Measurements from ENCODE around the gene PIGM. TPM values are rescaled to one million over a fixed set of nuclear protein-coding genes. Genes with fewer than 3 reads are reported as not detected.

PIGM gene
- 0.94 and 1.4 TPM in 2 replicates for total RNA-seq

DNA sequence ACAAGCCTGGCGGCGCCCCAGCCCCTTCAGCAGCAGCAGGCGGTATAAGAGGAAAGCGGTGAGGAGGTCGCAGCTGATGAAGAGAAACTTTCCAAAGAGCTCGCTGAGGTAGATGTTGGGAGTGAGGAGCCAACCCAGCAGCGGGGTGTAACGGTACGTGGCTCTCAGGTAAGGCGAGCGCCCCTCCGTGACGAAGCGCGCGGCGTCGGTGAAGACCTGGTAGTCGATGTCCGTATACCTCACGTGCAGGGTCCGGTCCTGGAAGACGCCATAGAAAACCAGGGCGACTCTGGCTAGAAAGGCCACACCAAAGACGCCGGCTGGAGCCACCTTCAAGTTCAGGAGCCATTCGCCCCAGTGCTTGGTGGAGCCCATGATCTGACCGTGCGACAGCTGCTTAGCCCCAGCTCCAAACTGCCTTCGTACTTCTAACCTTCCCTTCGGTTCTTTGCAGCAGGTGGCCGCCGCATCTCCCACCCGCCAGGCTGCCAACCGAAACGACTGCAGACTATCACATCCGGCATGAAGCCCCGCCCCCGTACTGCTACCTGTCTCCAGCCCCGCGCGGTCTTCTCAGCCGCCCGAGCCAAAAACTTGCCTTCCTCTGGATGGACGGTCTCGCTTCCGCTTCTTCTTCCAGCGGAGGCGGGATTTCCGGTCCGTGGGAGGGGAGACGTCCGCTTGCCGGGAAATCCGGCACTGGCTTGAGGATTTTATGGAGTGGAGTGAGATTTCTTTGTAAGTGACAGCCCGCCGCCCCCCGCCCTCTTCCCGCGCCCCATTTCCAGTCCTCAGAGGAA is at the start of gene PIGM:
PIGM (minus strand) TSS at position 626 of the 800 bp plus-strand sequence; CDS start at position 375, 251 bp downstream.

DNA sequence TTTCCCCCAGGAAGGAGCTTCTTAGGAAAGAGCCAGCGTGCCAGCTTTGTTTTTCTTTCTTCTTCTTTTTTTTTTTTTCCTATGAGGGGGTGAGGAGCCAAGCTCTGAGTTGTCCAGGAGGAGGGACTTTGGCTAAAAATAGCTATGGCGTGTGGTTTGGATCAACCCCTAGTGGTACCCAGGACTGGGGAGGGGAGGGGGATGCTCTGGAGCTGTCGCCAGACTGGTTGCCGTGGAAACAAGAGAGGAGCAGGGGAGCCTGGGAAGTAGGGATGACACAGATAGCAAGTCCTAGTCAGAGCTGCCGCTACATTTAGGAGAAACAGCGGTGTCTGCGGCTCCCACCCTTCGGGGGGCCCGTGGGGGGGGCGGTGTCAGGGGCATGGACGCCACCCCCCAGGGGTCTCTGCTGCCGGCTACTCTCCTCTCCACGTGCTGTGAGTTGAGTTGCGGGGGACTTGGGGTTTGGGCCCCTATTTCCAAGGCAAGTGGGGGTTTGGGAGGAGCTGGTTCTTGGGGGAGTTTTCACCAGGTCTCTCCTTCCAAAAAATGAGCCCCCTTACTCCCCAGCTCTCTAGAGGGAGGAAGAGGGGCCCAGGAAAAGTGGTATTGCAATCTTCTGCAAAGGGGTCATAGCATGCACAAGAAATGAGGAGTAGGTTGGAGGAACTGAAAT is 49.6 kb upstream of the PIGM start, which contains the start of gene KCNJ9:
KCNJ9 (plus strand) TSS at position 278 of the 676 bp plus-strand sequence. CDS start 2,493 bp downstream, outside the sequence.

DNA sequence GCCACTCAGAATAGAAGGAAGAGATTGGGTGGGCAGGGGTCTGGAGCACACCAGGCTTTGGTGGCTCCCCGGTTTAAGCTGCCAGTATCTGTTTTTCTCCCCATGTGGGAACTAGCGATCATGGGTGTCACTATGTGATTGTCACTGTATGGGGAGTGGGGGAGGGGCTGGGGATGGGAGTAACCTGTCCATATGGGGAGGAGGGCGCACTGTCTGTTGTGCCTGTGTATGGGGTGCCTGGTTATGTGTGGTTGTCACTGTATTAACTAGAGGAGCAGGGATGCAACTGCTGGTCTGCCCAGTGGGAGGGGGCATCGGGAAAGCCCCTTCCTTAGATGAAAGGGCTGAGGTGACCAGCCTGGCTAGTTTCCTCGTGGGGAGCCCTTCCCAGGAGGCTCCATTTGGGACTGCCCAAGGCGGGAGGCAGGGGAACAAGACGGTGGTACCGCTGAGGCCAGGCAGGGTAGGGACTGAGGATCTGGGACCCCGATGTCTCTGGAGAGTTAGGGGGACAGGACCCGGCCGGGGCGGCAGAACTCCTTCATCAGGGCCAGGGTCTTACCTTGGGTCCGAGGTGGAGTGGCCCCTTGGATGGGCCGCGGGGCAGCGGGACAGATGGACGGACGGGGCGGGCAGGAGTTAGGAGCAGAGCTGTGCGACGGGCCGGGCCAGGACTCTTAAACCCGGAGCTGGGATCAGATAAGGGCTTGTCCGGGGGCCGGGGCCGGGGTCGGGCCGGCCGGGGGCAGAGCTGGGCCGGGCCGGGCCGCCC is 37.9 kb upstream of the PIGM start, which contains the start of gene KCNJ10:
KCNJ10 (minus strand) TSS at position 701 of the 772 bp plus-strand sequence. CDS start 27,628 bp downstream, outside the sequence.

Other genes starting within 250 kb of the PIGM start
- gene FCRL6, start 229.6 kb downstream of the PIGM start, total RNA-seq, result not detected in 2 replicates
- gene SLAMF8, start 205.1 kb downstream of the PIGM start, total RNA-seq, result 0.72 TPM in 1 of 2 replicates, not detected in the other
- gene VSIG8, start 169.3 kb downstream of the PIGM start, total RNA-seq, result not detected in 2 replicates
- 0.11 and 0.55 TPM in 2 replicates for gene CFAP45, start 131.8 kb downstream of the PIGM start, total RNA-seq
- gene TAGLN2, start 106.5 kb downstream of the PIGM start, total RNA-seq, result 799 and 829 TPM in 2 replicates
- gene IGSF9, start 86.4 kb downstream of the PIGM start, total RNA-seq, result 4.7 and 6.2 TPM in 2 replicates
- gene SLAMF9, start 77.8 kb downstream of the PIGM start, total RNA-seq, result 2.5 TPM in 1 of 2 replicates, not detected in the other
- gene KCNJ10, start 38.2 kb upstream of the PIGM start, total RNA-seq, result not detected in 2 replicates
- not detected in 2 replicates for gene KCNJ9, start 49.5 kb upstream of the PIGM start, total RNA-seq
- gene IGSF8, start 66.6 kb upstream of the PIGM start, total RNA-seq, result 33.8 and 41.4 TPM in 2 replicates
- not detected in 2 replicates for gene ATP1A2, start 83.8 kb upstream of the PIGM start, total RNA-seq
- gene ATP1A4, start 119.6 kb upstream of the PIGM start, total RNA-seq, result not detected in 2 replicates
- gene CASQ1, start 158.6 kb upstream of the PIGM start, total RNA-seq, result not detected in 2 replicates
- gene PEA15, start 173.4 kb upstream of the PIGM start, total RNA-seq, result 37.5 and 55.2 TPM in 2 replicates
- 32.4 and 35.5 TPM in 2 replicates for gene DCAF8, start 230.6 kb upstream of the PIGM start, total RNA-seq